Measurements from ENCODE around the gene IKZF1. TPM values are rescaled to one million over a fixed set of nuclear protein-coding genes. Genes with fewer than 3 reads are reported as not detected.

The IKZF1 gene
- total RNA-seq, 1 donor from 2014 or later, result 8.5 TPM

DNA sequence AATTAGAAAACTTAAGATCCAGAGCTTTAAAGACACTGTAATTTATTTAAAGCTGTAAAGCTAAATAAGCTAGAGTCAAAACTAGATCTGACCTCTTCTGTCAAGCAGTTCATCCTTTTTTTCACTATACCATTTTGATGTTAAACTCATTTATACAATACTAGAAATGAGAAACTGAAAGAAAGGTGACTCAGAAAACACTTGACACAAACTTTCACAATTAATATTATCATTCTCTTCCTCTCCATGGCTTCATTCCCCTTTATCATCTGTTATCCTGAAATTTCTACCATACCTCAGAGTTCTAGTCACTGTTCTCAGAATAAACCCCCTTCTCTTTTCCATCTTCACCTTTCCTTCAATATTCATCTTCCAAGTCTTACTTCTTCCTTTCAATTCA is 144.3 kb downstream of the IKZF1 start:
- peaks cover 11% of the 10 kb centered on the region for H3K4me1 Mint-ChIP-seq
- no peak for TF ChIP-seq CTCF (conservative IDR thresholded peaks at IDR 0.05)
- peaks cover 8% of the 10 kb centered on the region for H3K36me3 Mint-ChIP-seq (ENCODE audit: low read depth)
- no peak for DNase-seq (ENCODE audit: low read depth, low spot score)
- no peak overlapping the region for H3K4me3 Mint-ChIP-seq
- H3K27ac Mint-ChIP-seq (ENCODE audit: unreplicated experiment), result no peak overlapping the region
- H3K9me3 Mint-ChIP-seq, result no peaks in the 10 kb centered on the region
- peaks cover 11% of the 10 kb centered on the region for H3K27me3 Mint-ChIP-seq (ENCODE audit: low read depth)

- Mint-ChIP-seq H3K27me3 (ENCODE audit: low read depth) (peaks cover 13% of the 10 kb centered on the region), H3K36me3 (ENCODE audit: low read depth) (peaks cover 8% of the 10 kb centered on the region), H3K4me3 (peak overlapping the region; percentile 91), H3K27ac (ENCODE audit: unreplicated experiment) (peak overlapping the region; percentile 4), H3K9me3 (no peaks in the 10 kb centered on the region), H3K4me1 (peaks cover 11% of the 10 kb centered on the region)
- DNase-seq (ENCODE audit: low read depth, low spot score), result no peak
- TF ChIP-seq CTCF (conservative IDR thresholded peaks at IDR 0.05), result no peak
Measured at GRCh38 chr7:50449501-50449880, 145.0 kb downstream of the IKZF1 start.

DNA sequence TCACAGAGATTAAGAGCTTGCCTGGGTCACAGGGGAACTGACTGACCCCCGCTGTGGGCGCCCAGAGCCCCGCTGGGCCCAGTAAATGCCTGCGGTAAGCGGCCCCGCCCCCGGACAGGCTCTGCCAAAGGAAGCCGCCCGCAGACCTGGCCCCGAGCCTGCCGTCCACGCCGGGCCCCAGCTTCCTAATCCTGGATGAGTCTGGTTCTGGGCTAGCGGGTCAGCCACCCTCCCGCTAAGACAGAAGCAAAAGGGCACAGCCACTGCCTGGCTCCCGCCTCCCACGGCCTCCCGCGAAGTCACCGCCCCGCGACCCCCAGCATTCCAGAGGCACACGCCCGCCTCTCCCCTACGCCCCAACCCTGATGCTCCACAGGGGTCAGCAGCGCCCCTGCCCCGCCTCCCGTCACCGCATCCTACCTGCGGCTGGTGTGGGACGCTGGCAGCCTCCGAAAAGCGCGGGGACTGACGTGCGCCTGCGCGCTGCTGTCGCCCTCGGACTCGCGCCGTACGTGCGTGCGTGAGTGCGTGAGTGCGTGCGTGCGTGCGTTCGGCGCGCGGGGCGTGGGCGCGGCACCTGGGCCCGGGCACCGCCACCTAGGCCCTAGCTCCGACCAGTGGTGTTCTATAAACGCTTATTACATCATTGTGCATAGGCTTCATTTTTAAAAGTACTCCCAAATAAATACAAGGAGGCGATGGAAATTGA is 145.5 kb downstream of the IKZF1 start, which contains the start of gene FIGNL1:
FIGNL1 (minus strand) TSS at position 470 of the 709 bp plus-strand sequence. CDS start 3,063 bp downstream, outside the sequence.
- no peak for TF ChIP-seq CTCF (conservative IDR thresholded peaks at IDR 0.05)
- peak within 1 kb of the TSS; percentile 91 for H3K4me3 Mint-ChIP-seq
- peaks cover 17% of the 10 kb centered on the region for H3K27me3 Mint-ChIP-seq (ENCODE audit: low read depth)
- DNase-seq (ENCODE audit: low read depth, low spot score), result peak; percentile 45
- peak within 1 kb of the TSS; percentile 75 for H3K27ac Mint-ChIP-seq (ENCODE audit: unreplicated experiment)
- H3K36me3 Mint-ChIP-seq (ENCODE audit: low read depth), result peaks cover 8% of the 10 kb centered on the region
- no peaks in the 10 kb centered on the region for H3K9me3 Mint-ChIP-seq
- H3K4me1 Mint-ChIP-seq, result peaks cover 11% of the 10 kb centered on the region

- H3K4me3 Mint-ChIP-seq, result peak overlapping the region; percentile 91
- peaks cover 8% of the 10 kb centered on the region for H3K36me3 Mint-ChIP-seq (ENCODE audit: low read depth)
- DNase-seq (ENCODE audit: low read depth, low spot score), result no peak
- peaks cover 11% of the 10 kb centered on the region for H3K4me1 Mint-ChIP-seq
- H3K9me3 Mint-ChIP-seq, result no peaks in the 10 kb centered on the region
- TF ChIP-seq CTCF (conservative IDR thresholded peaks at IDR 0.05), result no peak
- H3K27me3 Mint-ChIP-seq (ENCODE audit: low read depth), result peaks cover 22% of the 10 kb centered on the region
- H3K27ac Mint-ChIP-seq (ENCODE audit: unreplicated experiment), result no peak overlapping the region
Measured at GRCh38 chr7:50450590-50451032, 146.1 kb downstream of the IKZF1 start.

Other genes starting within 250 kb of the IKZF1 start
- gene ZPBP, start 211.5 kb upstream of the IKZF1 start, total RNA-seq, result not detected in 2 replicates
- 40.4 and 44.0 TPM in 2 replicates for gene FIGNL1, start 145.6 kb downstream of the IKZF1 start, total RNA-seq